NCI-H128 (cell line): Measurements from ENCODE around the gene RANGAP1.
A peak's percentile ranks its signal among the peaks of the same experiment; 100 is the strongest.

Source experiments
- DNase-seq: peaks from one replicate; lab custom pipeline; 2025; ENCODE audit not compliant: unreplicated experiment; lab: John Stamatoyannopoulos, UW

Gene RANGAP1

DNA sequence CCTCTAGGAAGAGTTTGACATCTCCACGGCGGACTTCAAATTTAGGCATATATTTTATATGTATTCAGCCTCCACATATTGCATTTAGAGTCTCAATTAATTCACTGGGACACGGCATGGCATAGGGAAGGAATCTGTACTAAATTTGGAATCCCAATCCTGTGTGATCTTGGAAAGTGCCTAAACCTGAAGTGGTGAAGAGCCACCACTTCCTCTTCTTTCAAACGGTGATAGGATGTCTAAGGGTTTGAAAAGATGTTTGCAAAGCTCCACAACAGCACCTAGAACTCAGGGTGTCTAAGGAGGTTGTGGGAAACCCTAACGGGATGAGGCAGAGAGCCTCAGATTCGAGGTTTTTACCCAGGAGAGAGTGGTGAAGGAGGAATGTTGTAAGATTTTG, 81.9 kb downstream of the RANGAP1 start:
- DNase-seq: no peak

DNA sequence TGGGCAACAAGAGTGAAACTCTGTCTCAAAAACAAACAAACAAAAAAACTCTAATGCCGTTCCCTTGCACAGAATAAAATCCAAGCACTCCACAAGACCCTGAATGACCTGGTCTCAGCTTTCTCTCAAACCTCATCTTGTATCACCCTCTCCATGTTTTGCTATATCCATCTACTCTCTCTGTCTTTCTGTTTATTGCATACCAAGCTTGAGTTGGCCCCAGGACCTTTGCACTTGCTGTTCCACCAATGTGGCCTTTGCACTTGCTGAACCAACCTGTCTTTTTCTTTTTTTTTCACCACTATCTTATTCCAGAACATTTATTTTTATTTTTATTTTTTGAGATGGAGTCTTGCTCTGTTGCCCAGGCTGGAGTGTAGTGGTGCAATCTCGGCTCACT, 82.9 kb downstream of the RANGAP1 start:
- no peak for DNase-seq

DNA sequence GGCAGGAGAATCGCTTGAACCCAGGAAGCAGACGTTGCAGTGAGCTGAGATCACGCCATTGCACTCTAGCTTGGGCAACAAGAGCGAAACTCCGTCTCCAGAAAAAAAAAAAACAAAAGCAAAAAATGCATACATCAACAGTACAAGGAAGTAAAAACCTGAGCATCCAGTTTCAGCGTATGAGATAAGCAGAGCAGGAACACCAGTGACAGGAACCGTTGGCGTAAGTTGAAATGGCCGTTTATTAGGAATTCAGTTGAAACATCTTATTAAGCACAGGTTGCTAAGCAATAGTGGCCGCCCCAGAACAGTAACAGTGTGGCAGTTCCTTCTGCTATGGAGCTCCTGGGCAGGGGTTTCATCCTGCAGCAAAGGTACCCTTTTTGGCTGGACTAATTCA, 84.8 kb downstream of the RANGAP1 start:
- DNase-seq: no peak

DNA sequence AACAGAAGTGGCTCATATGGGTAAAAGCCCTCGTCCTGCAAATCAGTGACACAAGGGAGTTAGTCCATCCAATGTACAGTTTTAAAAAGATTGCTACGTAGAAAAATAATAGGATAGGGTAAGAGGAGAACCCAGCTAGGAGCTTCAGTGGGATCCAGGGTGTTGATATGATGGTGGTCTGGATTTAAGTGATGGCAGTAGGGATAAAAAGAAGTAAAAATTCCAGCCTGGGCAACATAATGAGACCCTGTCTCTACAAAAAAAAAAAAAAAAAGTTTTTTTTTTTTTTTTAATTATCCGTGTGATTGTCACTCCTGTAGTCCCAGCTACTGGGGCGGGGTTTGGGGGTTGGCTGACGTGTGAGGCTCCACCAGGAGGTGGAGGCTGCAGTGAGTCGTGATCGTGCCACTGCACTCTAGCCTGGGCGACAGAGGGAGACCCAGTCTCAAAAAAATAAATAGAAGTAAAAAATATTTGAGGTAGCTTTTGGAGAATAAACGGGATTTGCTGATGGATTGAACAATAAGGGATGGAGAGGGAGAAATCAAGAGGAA, 87.9 kb downstream of the RANGAP1 start:
- DNase-seq: no peak

DNA sequence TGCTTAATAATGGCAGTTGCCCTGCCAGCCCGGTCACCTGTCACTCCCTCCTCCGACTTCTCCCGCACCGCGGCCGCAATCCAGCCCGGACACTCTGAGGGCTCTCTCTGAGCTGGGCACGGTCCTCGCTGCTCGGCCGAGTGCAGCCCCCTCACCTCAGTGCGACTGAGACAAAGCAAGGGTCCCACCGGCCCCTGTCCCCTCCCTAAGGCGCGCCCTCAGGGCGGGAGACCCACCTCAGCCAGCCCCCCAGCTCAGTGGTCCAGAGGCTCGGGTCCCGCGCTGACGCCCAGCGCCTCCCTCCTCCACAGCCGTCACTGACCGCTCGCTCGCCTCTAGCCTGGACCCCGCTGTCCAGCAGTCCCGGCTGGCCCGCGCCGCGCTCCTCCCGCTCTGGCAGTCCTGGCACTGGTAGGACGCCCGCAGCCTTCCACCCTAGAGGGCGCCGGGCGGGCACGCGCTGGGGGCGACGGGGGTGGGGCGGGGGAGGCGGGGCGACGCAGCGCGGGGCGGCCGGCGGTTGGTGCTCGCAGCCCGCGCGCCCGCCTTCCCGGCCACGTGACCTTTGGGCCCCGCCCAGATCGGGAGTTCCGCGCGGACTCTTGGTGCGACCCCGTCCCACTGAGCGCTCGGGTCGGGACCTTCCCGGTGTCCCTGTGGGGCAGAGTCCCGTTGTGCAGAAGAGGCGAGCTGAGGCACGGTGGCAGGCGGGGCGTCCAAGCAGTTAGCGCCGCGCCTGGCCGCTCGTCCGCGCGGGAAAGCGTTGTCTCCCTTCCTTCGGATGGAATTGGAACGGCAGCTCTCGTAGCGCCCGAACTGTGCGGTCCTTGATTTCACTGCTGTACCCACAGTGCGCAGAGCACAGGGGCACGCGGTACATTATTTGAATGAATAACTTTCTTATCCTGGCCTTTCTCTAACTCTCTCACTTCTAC, 88.7 kb downstream of the RANGAP1 start:
- peak; percentile 44 for DNase-seq
